Activated naive CD8-positive, alpha-beta T cell treated with anti-CD3 and anti-CD28 coated beads, Interleukin-2, amount 10 ng/mL, durations not matched to agents 7 days and 5 days (primary cell): ENCODE results near the gene LRRC10B. TPM values are rescaled to one million over a fixed set of nuclear protein-coding genes. Genes with fewer than 3 reads are reported as not detected.
A peak's percentile ranks its signal among the peaks of the same experiment; 100 is the strongest.
"Not testable (repeated sequence)": the region's sequence is repeated elsewhere in the genome, so short reads cannot be mapped to it uniquely, and the experiment has no call there.

Experiments
- ATAC-seq: fragments of 150-1000 bp; cut with Tn5 transposase; one replicate; pipeline ENCODE4 v1.10.0; 2021; ENCODE audit warnings: low read depth, moderate library complexity
- POLR2A ChIA-PET: fragments of 350-600 bp; sonication (Branson Sonifier 250); formaldehyde crosslinking; loops from one replicate; lab custom pipeline; 2021; ENCODE audit warnings: antibody characterized with exemption; lab: Charles Lee
- DNase-seq: peaks from one replicate; pipeline ENCODE4 v3.0.0; 2021
- H3K27ac Mint-ChIP-seq: one replicate; pipeline ENCODE4 v1.8.0; 2022; ENCODE audit warnings: mild to moderate bottlenecking, mixed read lengths
- H3K27me3 Mint-ChIP-seq: one replicate; pipeline ENCODE4 v1.8.0; 2022; ENCODE audit warnings: mild to moderate bottlenecking, moderate library complexity, mixed read lengths
- H3K36me3 Mint-ChIP-seq: one replicate; pipeline ENCODE4 v1.8.0; 2021; ENCODE audit warnings: mild to moderate bottlenecking, mixed read lengths
- H3K4me1 Mint-ChIP-seq: one replicate; pipeline ENCODE4 v1.8.0; 2021; ENCODE audit warnings: mixed read lengths
- H3K4me3 Mint-ChIP-seq: one replicate; pipeline ENCODE4 v1.8.0; 2022; ENCODE audit warnings: mild to moderate bottlenecking, moderate library complexity, mixed read lengths
- H3K9me3 Mint-ChIP-seq: one replicate; pipeline ENCODE4 v1.8.0; 2021; ENCODE audit warnings: mixed read lengths
- total RNA-seq, 2 experiments: library from RNA; stranded (reverse); gene quantifications; one replicate each; pipeline ENCODE4 v1.2.3, GENCODE V29; 2021

The LRRC10B gene
- total RNA-seq: not detected

DNA sequence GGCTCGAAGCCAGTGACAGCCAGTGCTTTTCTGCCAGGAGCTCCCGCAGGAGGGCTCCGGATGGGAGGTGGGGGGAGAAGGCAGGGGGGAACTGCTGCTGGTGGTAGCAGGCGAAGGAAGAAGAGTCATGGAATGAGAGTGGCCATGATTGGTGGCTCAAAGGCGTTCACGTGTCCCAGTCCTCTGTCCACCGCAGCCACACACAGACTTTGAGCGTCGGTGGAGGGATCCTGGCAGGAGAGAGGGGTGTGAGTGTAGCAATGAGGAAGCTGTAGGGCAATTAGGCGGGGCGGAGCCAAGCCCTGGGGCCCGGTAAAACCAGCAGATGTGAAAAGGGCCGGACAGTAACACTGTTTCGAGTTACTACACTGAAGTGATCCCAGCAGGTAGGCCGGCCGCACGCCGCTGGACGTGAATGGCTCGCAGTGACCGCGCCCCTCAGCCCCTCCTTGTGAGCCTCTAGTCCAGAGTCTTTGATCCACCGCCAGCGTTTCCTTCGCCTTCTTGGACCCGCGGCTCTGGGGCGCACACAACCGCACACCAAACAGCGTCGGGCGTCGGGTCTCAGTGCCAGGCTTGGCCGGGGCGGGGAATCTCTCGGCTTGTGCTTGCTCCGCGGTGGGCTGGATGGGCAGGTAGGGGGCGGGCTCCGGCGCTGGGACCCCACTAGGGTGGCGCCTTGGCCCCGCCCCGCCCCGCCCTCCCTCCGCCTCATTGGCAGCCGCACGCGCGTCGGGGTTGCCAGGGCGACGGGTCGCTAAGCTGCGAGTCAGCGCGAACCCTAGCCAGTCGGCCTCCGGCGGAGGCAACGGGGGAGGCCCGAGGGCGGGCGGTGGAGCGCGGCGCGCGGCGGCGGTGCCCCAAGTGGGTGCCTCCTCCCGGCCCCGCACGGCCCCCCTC lies at the start of gene LRRC10B:
LRRC10B (plus strand) TSS at position 788 of the 900 bp plus-strand sequence. CDS start 250 bp downstream, outside the sequence.
- POLR2A ChIA-PET: interaction anchor here (0.5 to 0.6 kb wide), 2 partner anchors 12 to 718 kb away, joined by 4 to 5 read pairs; no protein-coding TSS in a partner anchor
- peak within 1 kb of the TSS; percentile 68 for H3K4me3 Mint-ChIP-seq
- peaks cover 9% of the 10 kb centered on the region for H3K4me1 Mint-ChIP-seq
- H3K27ac Mint-ChIP-seq: no peak within 1 kb of the TSS
- no peaks in the 10 kb centered on the region for H3K36me3 Mint-ChIP-seq
- ATAC-seq (peak; percentile 30), DNase-seq (peak; percentile 56)
- H3K9me3 Mint-ChIP-seq: no peaks in the 10 kb centered on the region
- H3K27me3 Mint-ChIP-seq: peaks cover 52% of the 10 kb centered on the region

DNA sequence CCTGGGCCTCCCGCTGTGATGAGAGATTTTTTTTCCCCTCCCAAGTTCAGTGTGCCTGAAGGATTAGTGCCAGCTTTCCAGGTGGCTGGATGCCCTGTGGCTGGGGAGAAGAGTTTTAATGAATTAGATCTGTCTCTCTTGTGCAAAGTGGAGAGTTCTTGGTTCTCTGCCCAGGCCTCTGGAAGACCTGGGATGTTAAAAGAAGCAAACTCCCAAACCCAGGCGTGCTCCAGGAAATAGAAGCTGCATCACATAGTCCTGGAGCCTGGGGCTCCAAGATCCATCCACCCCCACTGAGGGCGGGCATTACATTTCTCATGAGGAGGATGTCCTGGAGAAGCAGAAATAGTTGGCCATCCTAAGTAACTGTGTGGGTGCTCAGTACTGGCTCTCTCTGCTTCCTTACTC lies 48.1 kb upstream of the LRRC10B start:
- ATAC-seq: no peak
- POLR2A ChIA-PET: no interaction called here
- peaks cover 14% of the 10 kb centered on the region for H3K36me3 Mint-ChIP-seq
- no peak overlapping the region for H3K4me3 Mint-ChIP-seq
- no peak overlapping the region for H3K27ac Mint-ChIP-seq
- no peaks in the 10 kb centered on the region for H3K4me1 Mint-ChIP-seq
- no peak for DNase-seq
- H3K9me3 Mint-ChIP-seq: no peaks in the 10 kb centered on the region
- no peaks in the 10 kb centered on the region for H3K27me3 Mint-ChIP-seq

DNA sequence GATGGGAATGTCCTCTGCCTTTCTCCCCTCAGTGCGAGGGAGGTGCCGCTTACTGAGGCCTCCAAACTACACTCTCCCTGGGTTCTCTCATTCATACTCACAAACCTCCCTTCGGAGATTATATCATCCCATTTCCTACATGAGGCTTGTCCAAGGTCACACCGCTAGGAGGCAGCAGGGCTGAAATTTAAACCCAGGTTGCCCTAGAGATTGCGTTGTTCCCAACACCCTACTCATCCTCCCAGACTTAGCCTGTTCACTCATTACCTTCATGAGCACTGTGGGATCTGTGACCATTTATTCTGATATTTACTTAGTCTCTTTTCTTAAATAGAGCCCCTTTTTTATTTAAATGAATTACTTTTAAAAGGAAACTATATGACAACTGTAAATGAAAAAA lies 47.6 kb upstream of the LRRC10B start:
- ATAC-seq: no peak
- Mint-ChIP-seq H3K36me3 (peaks cover 12% of the 10 kb centered on the region), H3K4me1 (no peaks in the 10 kb centered on the region), H3K9me3 (no peaks in the 10 kb centered on the region), H3K27ac (no peak overlapping the region), H3K27me3 (no peaks in the 10 kb centered on the region), H3K4me3 (no peak overlapping the region)
- no peak for DNase-seq
- POLR2A ChIA-PET: no interaction called here

DNA sequence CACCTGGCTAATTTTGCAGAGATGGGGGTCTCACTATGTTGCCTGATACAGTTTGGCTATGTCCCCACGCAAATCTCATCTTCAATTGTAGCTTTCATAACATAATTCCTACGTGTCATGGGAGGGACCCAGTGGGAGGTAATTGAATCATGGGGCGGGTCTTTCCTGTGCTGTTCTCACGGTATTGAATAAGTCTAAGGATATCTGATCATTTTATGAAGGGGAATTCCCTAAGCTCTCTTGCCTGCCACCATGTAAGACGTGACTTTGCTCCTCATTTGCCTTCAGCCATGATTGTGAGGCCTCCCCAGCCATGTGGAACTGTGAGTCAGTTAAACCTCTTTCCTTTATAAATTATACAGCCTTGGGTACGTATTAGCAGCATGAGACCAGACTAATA lies 40.9 kb upstream of the LRRC10B start:
- H3K4me3 Mint-ChIP-seq, H3K4me1 Mint-ChIP-seq, H3K27me3 Mint-ChIP-seq, H3K27ac Mint-ChIP-seq, DNase-seq, POLR2A ChIA-PET, ATAC-seq, H3K9me3 Mint-ChIP-seq: not testable (repeated sequence)
- peaks cover 15% of the 10 kb centered on the region for H3K36me3 Mint-ChIP-seq

- DNase-seq (no peak), ATAC-seq (no peak)
- no peaks in the 10 kb centered on the region for H3K9me3 Mint-ChIP-seq
- H3K27me3 Mint-ChIP-seq: no peaks in the 10 kb centered on the region
- H3K36me3 Mint-ChIP-seq: peaks cover 15% of the 10 kb centered on the region
- no peak overlapping the region for H3K4me3 Mint-ChIP-seq
- POLR2A ChIA-PET: no interaction called here
- no peak overlapping the region for H3K27ac Mint-ChIP-seq
- H3K4me1 Mint-ChIP-seq: peaks cover 9% of the 10 kb centered on the region
Observed at GRCh38 chr11:61468002-61468401, 40.5 kb upstream of the LRRC10B start.

DNA sequence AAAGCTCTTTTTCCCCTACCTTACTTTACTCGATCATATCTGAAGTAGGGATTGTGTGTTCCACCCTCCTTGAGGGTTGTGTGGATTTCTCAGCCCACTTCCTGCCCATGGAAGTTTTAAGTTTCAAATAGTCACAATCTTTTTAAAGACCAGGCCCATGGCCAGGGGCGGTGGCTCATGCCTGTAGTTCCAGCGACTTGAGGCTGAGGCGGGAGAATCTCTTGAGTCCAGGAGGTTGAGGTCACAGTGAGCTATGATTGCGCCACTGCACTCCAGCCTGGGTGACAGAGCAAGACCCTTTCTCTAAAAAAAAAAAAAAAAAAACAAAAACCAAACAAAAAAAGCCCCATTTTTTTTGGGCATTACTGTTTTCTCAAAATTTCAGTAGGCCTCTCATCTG lies 36.3 kb upstream of the LRRC10B start:
- H3K27ac Mint-ChIP-seq: peak overlapping the region; percentile 54

DNA sequence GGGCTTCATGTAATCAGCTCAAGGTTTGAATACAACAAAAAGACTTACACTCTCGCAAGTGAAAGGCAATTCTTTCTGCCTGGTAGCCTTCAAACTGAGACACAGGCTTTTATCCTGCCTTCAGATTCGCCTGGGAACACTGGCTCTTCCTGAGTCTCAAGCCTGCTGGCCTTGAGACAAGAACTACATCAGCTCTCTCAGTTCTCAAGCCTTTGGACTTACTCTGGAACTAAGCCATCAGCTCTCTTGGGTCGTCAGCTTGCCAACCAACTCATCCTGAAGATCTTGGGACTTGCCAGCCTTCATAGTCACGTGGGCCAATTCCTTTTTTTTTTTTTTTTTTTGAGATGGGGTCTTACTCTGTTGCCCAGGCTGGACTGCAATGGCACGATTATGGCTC lies 35.7 kb upstream of the LRRC10B start:
- Mint-ChIP-seq H3K4me1 (peaks cover 10% of the 10 kb centered on the region), H3K9me3 (no peaks in the 10 kb centered on the region), H3K27me3 (no peaks in the 10 kb centered on the region), H3K4me3 (no peak overlapping the region), H3K27ac (no peak overlapping the region), H3K36me3 (peaks cover 5% of the 10 kb centered on the region)
- DNase-seq (no peak), ATAC-seq (no peak)
- POLR2A ChIA-PET: interaction anchor here (0.7 to 0.9 kb wide), 2 partner anchors 19 to 44 kb away, joined by 7 read pairs; no protein-coding TSS in a partner anchor

More for the DNA sequence above, 36.3 kb upstream of the LRRC10B start:
- H3K9me3 Mint-ChIP-seq: no peaks in the 10 kb centered on the region
- no peak for DNase-seq
- no peaks in the 10 kb centered on the region for H3K27me3 Mint-ChIP-seq
- no peak for ATAC-seq
- peaks cover 9% of the 10 kb centered on the region for H3K4me1 Mint-ChIP-seq
- H3K36me3 Mint-ChIP-seq: peaks cover 9% of the 10 kb centered on the region
- H3K4me3 Mint-ChIP-seq: no peak overlapping the region
- POLR2A ChIA-PET: interaction anchor here (0.5 to 1.0 kb wide), 4 partner anchors 38 to 261 kb away, joined by 3 to 7 read pairs (median 4); no protein-coding TSS in a partner anchor

DNA sequence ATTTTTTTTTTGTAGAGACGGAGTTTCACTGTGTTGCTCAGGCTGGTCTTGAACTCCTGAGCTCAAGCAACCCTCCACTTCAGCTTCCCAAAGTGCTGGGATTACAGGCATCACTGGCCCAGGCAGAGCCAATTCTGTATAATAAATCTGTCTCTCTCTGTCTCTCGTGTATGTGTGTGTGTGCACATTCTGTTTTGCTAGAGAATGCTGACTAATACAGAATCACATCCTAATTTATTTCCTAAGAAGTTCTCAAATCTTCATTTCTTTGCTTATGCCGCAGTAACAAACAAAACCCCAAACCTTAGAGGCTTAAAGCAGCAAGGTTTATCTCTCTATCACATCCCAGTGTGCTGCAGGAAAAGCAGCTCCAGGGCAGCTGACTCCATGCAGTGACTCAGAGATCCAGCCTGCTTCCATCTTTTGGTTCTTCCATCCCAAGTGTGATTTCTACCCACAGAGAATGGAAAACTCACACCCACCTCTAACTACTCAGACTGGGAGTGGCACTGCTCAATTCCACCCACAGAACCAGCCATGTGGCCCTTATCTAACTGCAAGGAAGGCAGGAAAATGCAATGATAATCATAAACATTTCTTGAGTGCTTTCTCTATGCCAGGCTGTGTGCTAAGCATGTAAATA lies 35.1 kb upstream of the LRRC10B start:
- Mint-ChIP-seq H3K9me3 (no peaks in the 10 kb centered on the region), H3K27me3 (no peaks in the 10 kb centered on the region), H3K36me3 (peaks cover 5% of the 10 kb centered on the region), H3K27ac (no peak overlapping the region), H3K4me3 (no peak overlapping the region), H3K4me1 (peaks cover 12% of the 10 kb centered on the region)
- POLR2A ChIA-PET: interaction anchor here (0.9 kb wide), 1 partner anchor 19 kb away, joined by 7 read pairs; no protein-coding TSS in a partner anchor
- DNase-seq (no peak), ATAC-seq (no peak)

DNA sequence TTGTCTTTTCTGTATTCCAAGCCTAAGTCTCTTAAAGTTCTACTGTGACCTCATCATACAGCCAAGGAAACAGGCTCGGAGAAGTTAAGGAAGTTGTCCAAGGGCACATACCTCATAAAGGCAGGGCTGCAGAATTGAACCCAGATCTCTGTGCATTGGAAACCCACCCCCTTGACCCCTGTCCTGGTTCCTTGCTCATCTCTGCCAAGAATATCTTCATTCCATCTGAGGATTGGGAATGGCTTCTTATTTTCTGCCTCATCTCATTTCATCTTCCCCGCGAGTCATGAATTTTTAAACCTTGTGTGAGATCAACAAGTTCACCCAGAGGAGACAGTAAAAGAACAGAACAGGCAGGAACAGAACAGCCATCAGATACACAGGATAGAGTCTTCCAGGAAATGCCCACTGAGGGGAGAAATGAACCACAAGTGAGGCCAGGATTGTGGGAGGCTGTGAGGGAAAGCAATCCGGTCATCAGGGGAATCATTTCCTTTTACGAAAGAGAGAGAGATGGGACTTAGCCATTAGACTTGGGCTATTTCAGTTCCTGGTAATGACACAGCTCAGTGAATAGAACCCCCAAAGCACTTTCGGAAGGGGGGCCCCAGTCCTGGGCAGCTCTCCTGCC lies 34.4 kb upstream of the LRRC10B start:
- Mint-ChIP-seq H3K4me1 (peaks cover 12% of the 10 kb centered on the region), H3K36me3 (peaks cover 5% of the 10 kb centered on the region), H3K27ac (no peak overlapping the region), H3K9me3 (no peaks in the 10 kb centered on the region), H3K27me3 (no peaks in the 10 kb centered on the region), H3K4me3 (no peak overlapping the region)
- no peak for ATAC-seq
- DNase-seq: no peak
- POLR2A ChIA-PET: interaction anchor here (0.6 to 1.4 kb wide), 2 partner anchors 44 to 314 kb away, joined by 3 read pairs; partner anchors contain the start of genes CPSF7 and SDHAF2

GRCh38 chr11:61475433-61475832 lies 33.1 kb upstream of the LRRC10B start:
- Mint-ChIP-seq H3K4me1 (peaks cover 12% of the 10 kb centered on the region), H3K4me3 (no peak overlapping the region), H3K36me3 (peaks cover 5% of the 10 kb centered on the region), H3K9me3 (no peaks in the 10 kb centered on the region), H3K27me3 (no peaks in the 10 kb centered on the region), H3K27ac (no peak overlapping the region)
- POLR2A ChIA-PET: interaction anchor here (1.4 kb wide), 1 partner anchor 46 kb away, joined by 3 read pairs; the partner anchor contains the start of genes CPSF7 and SDHAF2
- DNase-seq: no peak
- no peak for ATAC-seq

DNA sequence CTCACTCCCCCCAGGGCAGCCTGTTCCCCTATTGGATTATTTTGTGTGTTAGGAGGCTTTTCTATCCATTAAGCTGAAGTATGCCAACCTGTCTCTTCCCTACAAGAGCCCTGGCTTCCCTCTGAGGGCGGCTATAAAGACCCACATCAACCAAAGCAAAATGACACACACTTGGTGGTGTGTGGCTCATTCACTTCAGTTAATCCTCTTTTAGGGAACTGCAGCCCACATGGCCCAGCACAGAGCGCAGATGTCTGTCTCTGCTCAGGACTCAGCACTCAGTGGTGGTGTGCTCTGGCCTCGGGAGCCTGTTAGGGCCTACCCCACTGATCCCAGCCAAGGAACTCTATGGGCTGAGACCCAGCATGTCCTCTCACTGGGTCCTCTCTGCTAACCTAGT lies 32.2 kb upstream of the LRRC10B start:
- DNase-seq (no peak), ATAC-seq (no peak)
- no peak overlapping the region for H3K4me3 Mint-ChIP-seq
- H3K36me3 Mint-ChIP-seq: no peaks in the 10 kb centered on the region
- no peaks in the 10 kb centered on the region for H3K27me3 Mint-ChIP-seq
- no peak overlapping the region for H3K27ac Mint-ChIP-seq
- no peaks in the 10 kb centered on the region for H3K9me3 Mint-ChIP-seq
- POLR2A ChIA-PET: no interaction called here
- peaks cover 7% of the 10 kb centered on the region for H3K4me1 Mint-ChIP-seq

DNA sequence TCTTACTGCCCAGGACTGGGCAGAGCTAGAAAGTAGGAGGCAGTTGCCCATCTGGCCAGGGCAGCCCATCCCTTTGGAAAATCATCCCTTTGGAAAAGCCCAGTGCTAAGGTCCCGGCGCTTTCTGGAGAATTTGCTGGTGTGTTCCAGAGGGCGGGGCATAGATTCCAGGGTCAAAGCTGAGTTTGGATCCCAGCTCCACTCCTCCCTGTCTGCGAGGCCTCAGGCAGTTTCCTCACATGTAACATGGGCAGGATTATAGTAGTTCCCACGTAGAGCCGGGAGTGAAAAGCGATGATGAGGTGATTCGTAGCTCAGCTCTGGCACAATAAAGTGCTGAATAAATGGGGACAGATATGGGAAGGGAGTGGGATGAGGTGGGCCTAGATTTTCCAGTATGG lies 31.4 kb upstream of the LRRC10B start:
- DNase-seq: no peak
- Mint-ChIP-seq H3K4me3 (no peak overlapping the region), H3K4me1 (peaks cover 7% of the 10 kb centered on the region), H3K36me3 (no peaks in the 10 kb centered on the region), H3K27me3 (no peaks in the 10 kb centered on the region), H3K27ac (no peak overlapping the region), H3K9me3 (no peaks in the 10 kb centered on the region)
- no peak for ATAC-seq
- POLR2A ChIA-PET: interaction anchor here (1.4 kb wide), 1 partner anchor 44 kb away, joined by 3 read pairs; no protein-coding TSS in a partner anchor

- ATAC-seq (peak; percentile 43), DNase-seq (peak; percentile 72)
- H3K27ac Mint-ChIP-seq: no peak overlapping the region
- H3K27me3 Mint-ChIP-seq: no peaks in the 10 kb centered on the region
- H3K4me1 Mint-ChIP-seq: peaks cover 7% of the 10 kb centered on the region
- H3K4me3 Mint-ChIP-seq: no peak overlapping the region
- H3K36me3 Mint-ChIP-seq: no peaks in the 10 kb centered on the region
- no peaks in the 10 kb centered on the region for H3K9me3 Mint-ChIP-seq
- POLR2A ChIA-PET: interaction anchor here (1.4 kb wide), 1 partner anchor 44 kb away, joined by 3 read pairs; no protein-coding TSS in a partner anchor
Observed at GRCh38 chr11:61477727-61478148, 30.8 kb upstream of the LRRC10B start.
